Left kidney (tissue), 2 donors: ENCODE data around the gene KHK. TPM values are rescaled to one million over a fixed set of nuclear protein-coding genes. Genes with fewer than 3 reads are reported as not detected.
"Not testable (repeated sequence)": the region's sequence is repeated elsewhere in the genome, so short reads cannot be mapped to it uniquely, and the experiment has no call there.

Experiments used
- DNase-seq: peaks from one replicate; pipeline ENCODE4 v3.0.0-alpha.2; 2013
- polyA plus RNA-seq: library from polyadenylated mRNA; unstranded; fragments of 120-200 nt; gene quantifications from one replicate; pipeline ENCODE4 v1.2.1, GENCODE V29; 2013; ENCODE audit not compliant: insufficient read length

The KHK gene
- polyA plus RNA-seq, 1 donor, result 47.9 TPM

- no peak for DNase-seq
Measured at GRCh38 chr2:27057184-27057583, 29.4 kb upstream of the KHK start.

- DNase-seq, result no peak
Measured at GRCh38 chr2:27058210-27058609, 28.4 kb upstream of the KHK start.

GRCh38 chr2:27059141-27059820 lies 27.3 kb upstream of the KHK start:
- DNase-seq, result no peak

GRCh38 chr2:27060323-27060722 lies 26.2 kb upstream of the KHK start:
- DNase-seq, result no peak

GRCh38 chr2:27065128-27065527 lies 21.4 kb upstream of the KHK start:
- DNase-seq, result no peak

- no peak for DNase-seq
Measured at GRCh38 chr2:27067385-27067784, 19.2 kb upstream of the KHK start.

- no peak for DNase-seq
Measured at GRCh38 chr2:27069436-27069835, 17.1 kb upstream of the KHK start.

GRCh38 chr2:27069961-27070618 lies 16.5 kb upstream of the KHK start:
- no peak for DNase-seq

GRCh38 chr2:27070653-27071276 lies 15.8 kb upstream of the KHK start:
- no peak for DNase-seq

- DNase-seq, result peak; percentile 93
Measured at GRCh38 chr2:27071277-27071989, 15.1 kb upstream of the KHK start, which contains the start of gene OST4. TSS of gene OST4 (minus strand) at chr2:27071654.

GRCh38 chr2:27071990-27072830 lies 14.4 kb upstream of the KHK start:
- DNase-seq, result peak; percentile 87

- DNase-seq, result no peak
Measured at GRCh38 chr2:27072920-27073319, 13.7 kb upstream of the KHK start.

GRCh38 chr2:27073782-27074181 lies 12.8 kb upstream of the KHK start:
- DNase-seq, result no peak

GRCh38 chr2:27074738-27075565 lies 11.6 kb upstream of the KHK start:
- no peak for DNase-seq

- DNase-seq, result not testable (repeated sequence)
Measured at GRCh38 chr2:27075566-27075871, 11.1 kb upstream of the KHK start.

GRCh38 chr2:27076323-27076722 lies 10.2 kb upstream of the KHK start:
- DNase-seq, result no peak

GRCh38 chr2:27077231-27077630 lies 9.3 kb upstream of the KHK start:
- DNase-seq, result no peak

GRCh38 chr2:27078267-27079194 lies 8.0 kb upstream of the KHK start, which contains the start of gene EMILIN1:
TSS of gene EMILIN1 (plus strand) at chr2:27078615. CDS start at chr2:27079066, 451 bp downstream.
- DNase-seq, result peak; percentile 85

- DNase-seq, result no peak
Measured at GRCh38 chr2:27079233-27080139, 7.1 kb upstream of the KHK start.
